Renal cortex interstitium (tissue), 15 donors: ENCODE data around the gene UPB1. TPM values are rescaled to one million over a fixed set of nuclear protein-coding genes. Genes with fewer than 3 reads are reported as not detected.
A peak's percentile ranks its signal among the peaks of the same experiment; 100 is the strongest.

ENCODE experiments used
- DNase-seq, 11 donors: peaks; one replicate each; pipeline ENCODE4 v3.0.0-alpha.2; 2013; ENCODE audit warnings: low read depth in 9 of 11, low spot score in 4 of 11; ENCODE audit errors: extremely low read depth in 1 of 11
- long read RNA-seq, 16 experiments: transcript quantifications; one replicate each; lab custom pipeline, GENCODE V29; 2026
- polyA plus RNA-seq, 3 donors: library from polyadenylated mRNA; unstranded; fragments of 120-200 nt; gene quantifications; one replicate each; pipeline ENCODE4 v1.2.1, GENCODE V29; 2013; ENCODE audit not compliant: insufficient read length in 3 of 3

UPB1 gene
- 1 to 10 TPM in 2 of 3 donors, under 1 TPM in 1; 0.75 to 1.2 (median 1.1) TPM for polyA plus RNA-seq
- long read RNA-seq, donor 1: 0 reads
- long read RNA-seq, donor 2: 0 reads
- long read RNA-seq, donor 3: 0 reads
- long read RNA-seq, donor 4: 0 reads
- long read RNA-seq, donor 5: 0 reads
- long read RNA-seq, donor 6, partial matches to known transcripts: 0 of 1 reads
- long read RNA-seq, donor 6, other reads (novel, unspliced or antisense): 0 of 1 reads
- long read RNA-seq, donor 7: 0 reads
- long read RNA-seq, donor 8, partial matches to known transcripts: 0 of 1 reads
- long read RNA-seq, donor 8, other reads (novel, unspliced or antisense): 0 of 1 reads
- long read RNA-seq, donor 9: 0 reads
- long read RNA-seq, donor 10: 0 reads
- long read RNA-seq, donor 11: 0 reads
- long read RNA-seq, donor 12: 0 reads
- long read RNA-seq, donor 13: 0 reads
- long read RNA-seq, donor 14: 0 reads
- long read RNA-seq, donor 15: 0 reads
- long read RNA-seq, donor 16: 0 reads

DNA sequence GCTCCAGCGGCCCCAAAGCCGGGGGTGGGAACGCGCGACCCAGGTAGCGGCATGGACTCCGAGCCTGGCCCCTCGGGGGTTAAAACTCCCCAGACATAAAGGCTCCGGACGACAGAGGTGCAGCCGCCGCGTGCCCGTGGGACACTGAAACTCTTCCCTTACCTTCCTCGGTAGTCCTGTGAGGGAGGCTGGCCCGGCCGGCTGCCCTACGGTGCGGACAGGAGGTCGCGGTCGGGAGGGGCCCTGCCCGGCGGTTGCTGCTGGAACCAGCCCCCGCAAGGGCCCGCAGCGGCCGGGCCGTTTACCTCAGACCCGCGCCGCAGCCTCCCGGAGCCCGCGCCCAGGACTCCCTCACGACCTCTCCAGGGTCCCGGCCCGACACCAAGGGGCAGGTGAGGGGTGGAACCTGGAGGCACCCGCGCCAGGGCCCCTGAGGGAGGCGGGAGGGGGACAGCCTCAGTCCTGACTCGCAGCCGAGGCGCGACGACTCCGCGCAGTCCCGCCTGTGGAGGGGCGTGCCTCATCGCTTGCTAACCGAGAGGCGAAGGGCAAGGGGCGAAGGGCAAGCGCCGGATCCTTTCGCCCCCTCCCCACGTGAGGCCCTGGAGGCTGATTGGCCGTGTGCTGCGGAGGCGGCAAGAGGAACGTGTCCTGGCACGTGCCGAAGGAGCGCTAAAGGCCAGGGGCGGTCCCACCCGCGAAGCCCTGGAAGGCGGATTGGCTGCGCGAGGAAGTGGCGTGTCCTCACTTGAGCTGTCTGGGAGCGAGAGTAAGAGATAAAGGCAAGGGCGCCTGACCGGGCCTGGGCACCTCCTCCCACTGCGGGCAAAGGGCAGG is at the start of gene UPB1:
TSS of gene UPB1 (plus strand) at position 805 of the 837 bp plus-strand sequence. CDS start 72 bp downstream, outside the sequence.
- DNase-seq: no peak

DNA sequence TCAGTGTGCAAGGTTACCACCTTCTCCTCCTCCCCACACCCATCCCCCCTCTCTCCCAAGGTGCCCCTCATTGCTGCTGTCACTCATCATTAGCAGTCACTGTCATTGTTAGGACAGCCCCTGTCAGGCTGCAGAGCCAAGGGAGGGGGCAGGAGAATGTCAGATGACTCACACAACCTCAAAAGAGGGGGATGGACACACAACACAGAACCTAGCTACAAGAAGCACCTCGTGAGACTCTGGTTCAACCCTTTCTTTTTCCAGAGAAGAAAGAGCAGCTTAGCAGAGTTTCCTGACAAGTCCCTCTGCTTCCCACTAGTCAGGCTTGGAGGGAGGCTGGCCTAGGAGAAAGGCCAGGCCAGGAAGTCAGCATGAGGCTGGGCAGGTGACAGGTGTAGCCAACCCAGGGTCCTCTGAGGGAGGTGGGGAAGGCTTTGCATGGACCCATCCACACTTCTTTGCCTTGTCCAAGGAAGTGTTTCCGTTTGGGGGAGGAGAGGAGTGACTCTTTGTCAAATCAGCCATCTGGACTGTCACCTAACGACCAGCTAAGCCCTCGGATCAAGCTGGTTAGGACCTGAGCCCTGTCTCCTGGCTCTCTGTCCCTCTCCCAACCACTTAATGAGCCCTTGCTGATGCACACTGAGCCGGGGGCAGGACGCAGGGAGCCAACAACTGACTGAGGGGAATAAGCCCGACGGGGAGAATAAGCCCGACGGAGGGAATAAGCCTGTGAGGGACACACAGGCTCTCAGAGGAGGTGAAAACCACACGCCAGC is 49.5 kb upstream of the UPB1 start:
- DNase-seq: no peak

DNA sequence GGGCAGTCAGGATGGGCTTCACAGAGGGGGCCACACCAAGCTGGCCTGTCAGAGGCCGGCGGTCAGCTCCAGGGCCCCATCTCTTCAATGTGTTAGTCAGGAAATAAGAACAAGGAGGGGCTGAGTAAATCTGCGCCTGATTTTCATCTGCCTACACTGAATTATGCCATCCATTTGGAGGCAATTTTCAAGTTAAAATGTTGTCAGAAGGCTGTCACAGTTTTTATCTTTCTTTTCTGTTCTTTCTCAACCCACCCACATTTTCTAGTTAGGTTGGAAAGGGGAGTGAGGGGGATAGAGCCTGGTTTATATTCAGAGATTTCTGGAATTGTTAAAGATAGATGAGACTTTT is 48.9 kb upstream of the UPB1 start:
- no peak for DNase-seq

DNA sequence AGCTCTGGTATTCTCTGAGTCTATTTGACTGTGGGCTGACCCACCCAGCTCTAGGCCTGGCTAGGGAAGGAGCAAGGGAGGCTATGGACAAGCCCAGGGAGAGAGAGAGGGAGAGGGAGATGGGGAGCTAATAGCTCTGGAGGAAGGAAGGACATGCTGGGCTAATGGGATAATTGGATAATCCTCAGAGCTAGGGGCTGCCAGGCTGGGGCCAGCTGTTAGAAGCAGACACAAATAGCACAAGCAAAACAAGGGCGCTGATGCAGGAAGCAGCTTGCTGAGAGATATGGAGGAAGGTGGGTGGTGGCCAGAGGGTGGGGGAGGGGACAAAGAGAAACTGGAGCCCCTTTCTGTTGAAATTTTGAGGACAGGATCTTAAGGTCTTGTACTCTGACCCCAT is 44.5 kb upstream of the UPB1 start:
- no peak for DNase-seq

- no peak for DNase-seq
These were observed 44.0 kb upstream of the UPB1 start for GRCh38 chr22:24451162-24451561.

GRCh38 chr22:24453853-24454252 is 41.3 kb upstream of the UPB1 start:
- no peak for DNase-seq

DNA sequence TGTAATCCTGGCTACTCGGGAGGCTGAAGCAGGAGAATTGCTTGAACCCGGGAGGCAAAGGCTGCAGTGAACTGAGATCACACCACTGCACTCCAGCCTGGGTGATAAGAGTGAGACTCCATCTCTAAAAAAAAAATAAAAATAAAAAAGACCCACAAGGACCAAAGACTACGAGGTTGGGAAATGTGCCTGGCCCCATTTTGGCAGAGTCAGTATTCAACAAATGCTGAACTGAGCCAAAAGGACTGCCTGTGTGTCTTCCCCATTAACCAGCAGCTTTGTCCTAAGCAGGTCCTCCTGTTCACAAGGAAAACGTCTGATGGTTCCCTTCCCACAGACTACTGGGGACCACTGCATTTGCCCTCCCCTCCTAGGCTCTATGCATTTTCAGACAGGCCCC is 40.1 kb upstream of the UPB1 start:
- DNase-seq: no peak

DNA sequence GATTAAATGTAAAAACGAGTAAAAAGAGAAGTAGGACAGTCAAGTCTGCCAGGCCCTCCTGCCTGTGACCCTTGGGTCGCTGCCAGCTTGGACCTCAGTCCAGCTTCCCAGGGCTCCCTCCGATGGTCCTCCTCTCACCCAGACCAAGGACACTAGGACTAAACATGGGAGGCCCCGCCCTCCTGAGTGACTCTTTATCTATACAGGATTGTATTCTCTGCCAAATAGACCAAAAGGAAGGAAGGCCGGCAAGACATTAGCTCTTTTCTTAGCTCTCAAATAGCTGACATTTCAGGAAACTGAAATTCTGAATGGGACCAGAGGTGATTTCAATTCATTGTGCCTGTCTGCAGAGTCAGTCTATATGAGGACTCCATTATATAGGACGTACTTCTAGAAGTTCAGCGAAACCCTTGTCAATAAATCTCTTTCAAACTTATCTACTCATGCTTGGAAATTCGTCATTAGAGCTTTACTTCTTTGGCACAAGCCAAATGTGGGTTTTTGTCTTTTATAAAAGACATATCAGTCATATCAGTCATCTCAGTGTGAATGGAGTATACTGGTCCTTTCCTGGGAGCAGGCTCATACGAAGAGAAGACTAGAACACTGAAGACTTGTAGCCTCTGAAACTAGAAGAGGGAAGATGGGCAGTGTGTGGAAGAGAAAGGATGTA is 39.2 kb upstream of the UPB1 start:
- DNase-seq: no peak

GRCh38 chr22:24457894-24458420 is 37.2 kb upstream of the UPB1 start:
- no peak for DNase-seq

DNA sequence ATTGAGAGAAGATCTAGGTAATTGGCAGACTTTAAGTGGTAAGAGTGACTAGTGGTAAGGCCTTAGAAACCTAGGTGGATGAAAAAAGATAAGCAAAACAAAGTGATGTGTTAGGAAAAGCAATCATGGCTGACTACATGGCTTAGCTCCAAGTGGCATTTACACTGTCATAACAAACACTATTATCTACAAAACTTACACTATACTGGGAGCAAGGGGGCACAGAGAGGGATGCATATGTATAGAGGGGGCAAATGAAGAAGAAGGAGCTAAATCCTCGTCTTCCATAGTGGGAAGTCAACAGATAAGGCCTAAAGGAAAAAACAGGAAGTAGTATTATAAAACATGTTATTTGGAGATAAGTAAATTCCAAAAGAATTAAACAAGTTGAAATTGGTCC is 35.2 kb upstream of the UPB1 start:
- no peak for DNase-seq

DNA sequence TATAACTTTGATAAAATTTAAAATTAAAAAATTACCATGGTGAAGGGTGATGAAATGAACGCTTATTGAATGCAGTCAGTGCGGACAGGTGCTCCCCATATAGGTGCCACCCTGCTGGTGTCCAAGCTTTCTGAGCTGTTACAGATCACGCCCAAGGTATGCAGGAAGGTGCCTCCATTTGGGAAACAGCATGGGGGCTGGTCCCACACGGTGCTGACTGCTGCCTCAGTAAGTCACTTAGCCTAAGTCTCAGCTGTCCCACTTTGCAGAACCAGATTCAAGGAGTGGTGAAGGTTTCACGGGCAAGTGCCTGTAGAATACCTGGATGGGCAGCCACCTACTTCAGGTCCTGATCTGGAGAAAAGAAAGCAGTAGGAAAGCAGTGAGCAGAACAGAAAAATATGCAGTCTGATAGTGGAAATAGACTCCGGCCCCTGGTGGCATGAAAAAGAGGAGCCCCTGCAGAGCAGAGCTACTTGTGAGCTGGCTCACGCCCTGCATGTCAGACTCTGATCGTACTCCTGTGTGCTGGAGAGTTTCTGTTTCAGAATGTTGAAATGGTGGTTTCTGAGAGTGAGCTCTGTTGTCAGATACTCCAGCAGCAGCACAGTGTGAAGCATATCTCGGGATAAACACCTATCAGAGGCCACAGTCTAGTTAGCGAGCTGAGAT is 34.6 kb upstream of the UPB1 start:
- DNase-seq: no peak

GRCh38 chr22:24463071-24463760 is 31.9 kb upstream of the UPB1 start:
- no peak for DNase-seq

DNA sequence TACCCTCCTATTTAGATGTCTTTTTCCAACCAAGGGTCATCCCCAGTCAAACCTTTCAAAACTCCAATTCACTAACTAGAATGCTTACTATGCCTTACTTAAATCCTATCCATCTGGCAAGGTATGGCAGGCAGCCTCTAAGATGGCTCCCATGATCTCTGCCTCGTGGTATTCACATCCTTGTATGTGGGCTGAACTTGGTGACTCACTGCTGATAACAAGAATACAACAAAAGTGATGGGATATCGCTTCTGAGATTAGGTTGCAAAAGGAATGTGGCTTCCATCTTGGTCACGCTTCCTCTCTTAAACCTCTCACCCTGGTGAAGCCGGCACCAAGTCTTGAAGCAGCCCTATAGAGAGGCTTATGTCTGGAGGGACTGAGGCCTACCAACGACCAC is 29.6 kb upstream of the UPB1 start:
- DNase-seq: no peak

- no peak for DNase-seq
These were observed 29.2 kb upstream of the UPB1 start for GRCh38 chr22:24465975-24466374.

DNA sequence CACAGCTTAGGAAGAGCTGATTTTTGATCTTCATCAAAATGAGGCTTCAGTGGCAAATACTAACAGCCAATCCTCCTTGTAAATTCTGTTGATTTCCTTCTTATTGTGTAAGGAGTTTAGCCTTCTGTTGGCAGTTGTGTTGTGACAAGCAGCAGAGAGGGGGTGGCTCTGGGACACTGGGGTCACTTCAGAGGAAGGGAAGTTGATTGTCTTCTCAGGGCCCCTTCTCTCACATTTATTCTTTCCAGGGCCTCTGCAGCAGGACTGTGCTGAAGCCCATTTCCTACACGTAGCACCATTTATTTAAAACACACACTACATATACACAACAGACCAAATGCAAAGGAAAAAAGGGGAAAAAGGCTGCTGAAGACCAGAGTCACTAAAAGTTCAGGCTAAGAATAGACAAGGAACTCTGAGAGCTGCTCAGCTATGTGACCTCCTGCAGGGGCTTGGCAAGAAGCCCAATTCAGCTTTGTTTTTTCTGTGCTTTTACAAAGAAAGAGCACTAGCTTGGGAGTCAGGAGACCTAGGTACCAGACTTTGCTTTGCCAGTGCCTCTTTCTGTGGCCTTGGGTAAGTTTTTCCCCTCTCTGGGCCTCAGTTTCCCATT is 28.3 kb upstream of the UPB1 start:
- peak in 7 of 11 donors; percentile 42 to 70 (median 63) for DNase-seq

GRCh38 chr22:24467340-24467739 is 27.8 kb upstream of the UPB1 start:
- no peak for DNase-seq

- peak in 2 of 11 donors; percentile 7 to 36 for DNase-seq
These were observed 23.6 kb upstream of the UPB1 start for GRCh38 chr22:24471570-24471969.
